Vagina (tissue), 2 donors: Measurements from ENCODE around the gene CTPS2.

Experiments used
- POLR2A ChIP-seq, 2 donors: fragments of 450-650 bp; IDR thresholded peaks; one replicate each; pipeline ENCODE4 v1.6.1; 2017; ENCODE audit warnings: antibody characterized with exemption in 2 of 2, mild to moderate bottlenecking in 2 of 2, moderate library complexity in 2 of 2
- POLR2AphosphoS5 ChIP-seq, 2 donors: sonication (generic); formaldehyde crosslinking; IDR thresholded peaks; one replicate each; pipeline ENCODE4 v1.9.0; 2017; ENCODE audit warnings: antibody characterized with exemption in 2 of 2, mild to moderate bottlenecking in 2 of 2, low read depth in 1 of 2; ENCODE audit not compliant: insufficient read depth in 1 of 2
- TF ChIP-seq, protein P1 (sequence below), 3 experiments: fragments of 450-650 bp in 2 of 3; fragments of 200-600 bp in 1 of 3; sonication (generic) in 1 of 3; IDR thresholded peaks; one replicate each; pipeline ENCODE4 v1.5.1; 2017 to 2019; ENCODE audit warnings: antibody characterized with exemption in 3 of 3, mild to moderate bottlenecking in 2 of 3, moderate library complexity in 2 of 3

DNA sequence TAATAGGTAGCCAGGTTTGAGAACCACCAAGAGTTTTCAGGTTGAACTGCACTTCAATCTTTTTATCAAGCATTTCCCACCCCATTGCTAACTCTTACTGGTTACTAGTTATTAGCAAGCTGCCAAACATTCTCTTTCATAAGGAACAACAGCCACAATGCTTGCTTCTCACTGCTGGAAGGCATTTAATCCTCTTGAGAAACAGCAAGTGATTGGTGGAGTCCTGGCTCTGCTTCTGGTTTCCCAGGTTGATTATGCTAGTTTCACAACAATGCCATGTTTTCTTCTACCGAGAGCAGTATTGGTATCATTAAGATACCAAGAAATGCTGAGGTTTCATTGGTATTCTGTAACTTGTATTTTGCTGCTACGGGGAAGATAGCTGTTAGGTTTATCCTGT lies 41.5 kb upstream of the CTPS2 start:
- TF ChIP-seq POLR2AphosphoS5 (IDR thresholded peaks at IDR 0.05; ENCODE audit: insufficient read depth in 1 of 2, low read depth in 1 of 2) (no peak), POLR2A (IDR thresholded peaks at IDR 0.05) (no peak)
- TF ChIP-seq, protein P1, sequence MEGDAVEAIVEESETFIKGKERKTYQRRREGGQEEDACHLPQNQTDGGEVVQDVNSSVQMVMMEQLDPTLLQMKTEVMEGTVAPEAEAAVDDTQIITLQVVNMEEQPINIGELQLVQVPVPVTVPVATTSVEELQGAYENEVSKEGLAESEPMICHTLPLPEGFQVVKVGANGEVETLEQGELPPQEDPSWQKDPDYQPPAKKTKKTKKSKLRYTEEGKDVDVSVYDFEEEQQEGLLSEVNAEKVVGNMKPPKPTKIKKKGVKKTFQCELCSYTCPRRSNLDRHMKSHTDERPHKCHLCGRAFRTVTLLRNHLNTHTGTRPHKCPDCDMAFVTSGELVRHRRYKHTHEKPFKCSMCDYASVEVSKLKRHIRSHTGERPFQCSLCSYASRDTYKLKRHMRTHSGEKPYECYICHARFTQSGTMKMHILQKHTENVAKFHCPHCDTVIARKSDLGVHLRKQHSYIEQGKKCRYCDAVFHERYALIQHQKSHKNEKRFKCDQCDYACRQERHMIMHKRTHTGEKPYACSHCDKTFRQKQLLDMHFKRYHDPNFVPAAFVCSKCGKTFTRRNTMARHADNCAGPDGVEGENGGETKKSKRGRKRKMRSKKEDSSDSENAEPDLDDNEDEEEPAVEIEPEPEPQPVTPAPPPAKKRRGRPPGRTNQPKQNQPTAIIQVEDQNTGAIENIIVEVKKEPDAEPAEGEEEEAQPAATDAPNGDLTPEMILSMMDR (IDR thresholded peaks at IDR 0.05), result no peak
